H1 (cell line): ENCODE data around the gene TXNL4A. TPM values are rescaled to one million over a fixed set of nuclear protein-coding genes. Genes with fewer than 3 reads are reported as not detected.

Experiments
- EZH2 ChIP-seq: fragments of 200-600 bp; sonication (generic); IDR thresholded peaks from 2 replicates; pipeline ENCODE4 v1.7.1; 2012; ENCODE audit warnings: low read depth, mild to moderate bottlenecking, moderate library complexity, low read length, inconsistent platforms; ENCODE audit not compliant: severe bottlenecking
- polyA plus RNA-seq, 7 experiments: library from polyadenylated mRNA; depleted of rRNA in 3 of 7; stranded (reverse) in 5 of 7; unstranded in 2 of 7; fragments of >200 nt in 5 of 7; fragments of 200-250 nt in 2 of 7; gene quantifications; 1 replicate in 5 of 7; 2 replicates in 1 of 7; 4 replicates in 1 of 7; pipeline versions ENCODE4 v1.2.1 to v1.2.3, GENCODE V29; 2011 to 2013; ENCODE audit warnings: missing spikeins in 2 of 7, mixed read lengths in 2 of 7
- total RNA-seq: library from RNA; stranded (reverse); fragmentation: NEBNext Ultra II Directional; extraction: Animal tissue kit (Norgen Biotek cat#: 25700); gene quantifications from 2 replicates; pipeline ENCODE4 v1.2.1, GENCODE V29; 2021

The TXNL4A gene
- total and polyA plus RNA-seq, 2 of the 8 experiments (the other 6 are each of a cell fraction or from before 2014, with no cell fraction given): 169 to 181 TPM

- TF ChIP-seq EZH2: no peak
Observed at GRCh38 chr18:79940814-79941472, 47.4 kb downstream of the TXNL4A start (continued).
